GM18909 (cell line): ENCODE data around the gene MAP3K2.

Experiments used
- ATAC-seq: cut with Tn5 transposase; IDR thresholded peaks from one replicate; pipeline ENCODE4 v1.9.1; 2021; ENCODE audit warnings: mild to moderate bottlenecking; ENCODE audit not compliant: unreplicated experiment, poor library complexity

Gene MAP3K2

DNA sequence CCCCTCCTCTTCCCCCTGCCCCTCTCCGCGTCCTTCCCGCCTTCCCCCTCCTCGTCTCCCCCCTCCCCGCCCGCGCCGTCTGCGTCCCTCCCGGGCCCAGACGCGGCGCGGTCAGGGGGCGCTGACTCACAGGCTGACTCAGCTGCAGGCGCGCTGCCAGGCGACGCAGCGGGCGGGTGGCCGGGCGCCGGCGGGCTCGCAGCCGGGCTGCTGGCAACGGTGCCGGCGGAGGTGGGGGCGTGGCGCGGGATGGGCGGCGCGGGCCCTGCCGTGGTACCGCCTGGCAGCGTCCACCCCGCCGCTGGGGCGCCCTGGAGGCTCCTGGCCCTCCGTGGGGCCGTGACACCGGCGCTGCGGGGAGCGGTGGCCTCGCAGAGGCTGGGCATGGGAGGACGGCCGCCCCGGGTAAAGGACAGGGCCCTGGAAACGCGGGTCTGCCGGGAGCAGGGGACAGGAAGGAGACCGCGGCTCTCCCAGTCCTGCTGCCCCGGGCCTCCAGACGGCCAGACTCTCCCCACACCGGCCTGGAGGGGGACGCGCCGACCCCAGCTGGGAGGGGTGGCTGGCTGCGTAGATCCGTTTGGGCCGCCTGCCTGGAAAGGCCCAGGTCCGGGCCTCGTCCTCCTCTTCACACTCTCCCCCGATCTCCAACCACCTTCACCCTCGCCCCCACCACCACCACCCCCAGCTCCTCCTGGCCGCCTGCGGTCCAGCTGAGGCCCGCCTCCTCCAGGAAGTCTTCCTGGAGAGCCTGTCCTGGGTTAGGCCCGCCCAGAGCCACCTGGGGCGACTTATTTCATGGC, 20.4 kb upstream of the MAP3K2 start:
- ATAC-seq, result peak; percentile 74

- ATAC-seq, result peak; percentile 24
Measured at GRCh38 chr2:127407661-127408003, 19.9 kb upstream of the MAP3K2 start.

DNA sequence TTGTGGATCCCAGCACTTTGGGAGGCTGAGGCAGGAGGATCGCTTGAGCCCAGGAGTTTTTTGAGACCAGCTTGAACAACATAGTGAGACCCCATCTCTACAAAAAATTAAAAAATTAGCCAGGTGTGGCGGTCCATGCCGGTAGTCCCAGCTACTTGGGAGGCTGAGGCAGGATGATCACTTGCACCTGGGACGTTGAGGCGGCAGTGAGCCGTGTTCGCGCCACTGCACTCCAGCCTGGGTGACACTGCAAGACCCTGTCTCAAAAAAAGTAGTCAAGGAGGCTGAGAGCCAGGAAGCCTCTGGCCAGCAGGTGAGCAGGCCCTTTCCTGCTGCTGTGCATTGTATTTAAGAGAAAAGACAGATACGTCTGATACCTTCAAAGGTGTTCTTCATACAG, 19.3 kb upstream of the MAP3K2 start:
- no peak for ATAC-seq

- no peak for ATAC-seq
Measured at GRCh38 chr2:127406454-127406853, 18.7 kb upstream of the MAP3K2 start.

DNA sequence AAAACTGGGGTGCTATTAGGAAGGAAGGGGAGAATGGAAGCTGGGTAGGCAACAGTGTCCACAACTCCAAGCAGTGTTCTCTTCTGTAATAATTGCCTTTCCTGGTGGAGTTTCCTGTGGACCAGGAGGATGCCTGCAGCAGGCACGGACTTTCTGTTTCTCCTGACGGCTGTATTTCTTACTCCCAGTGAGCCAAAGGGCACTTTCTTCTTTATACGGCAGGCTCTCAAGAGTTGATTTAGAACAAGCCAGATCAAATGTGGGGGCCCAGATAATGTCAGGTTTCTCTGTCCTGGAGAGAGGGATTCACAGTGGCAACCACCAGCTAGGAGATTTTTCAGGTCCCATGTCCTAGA, 17.5 kb upstream of the MAP3K2 start:
- ATAC-seq, result no peak

GRCh38 chr2:127404466-127405254, 16.9 kb upstream of the MAP3K2 start:
- ATAC-seq, result no peak

DNA sequence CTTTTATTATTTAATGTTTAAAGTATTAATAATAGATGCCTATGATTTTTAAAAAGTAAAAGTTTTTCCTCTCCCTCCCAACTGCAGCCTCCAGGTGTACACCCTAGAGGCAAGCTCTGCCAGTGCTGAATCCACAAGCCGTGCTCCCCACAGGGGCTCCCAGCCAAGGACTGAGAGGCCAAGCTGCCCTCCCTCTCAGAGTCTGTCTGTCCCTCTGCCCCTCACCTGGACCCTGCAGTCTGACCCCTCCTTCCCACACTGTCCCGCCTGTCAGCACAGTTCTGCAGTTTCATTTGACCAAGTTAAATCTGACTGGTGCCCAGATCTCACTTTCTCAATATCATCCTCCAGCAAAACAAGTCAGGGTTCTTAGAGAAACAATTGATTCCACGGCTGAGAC, 15.7 kb upstream of the MAP3K2 start:
- ATAC-seq, result no peak

- ATAC-seq, result no peak
Measured at GRCh38 chr2:127401757-127402695, 14.3 kb upstream of the MAP3K2 start.

DNA sequence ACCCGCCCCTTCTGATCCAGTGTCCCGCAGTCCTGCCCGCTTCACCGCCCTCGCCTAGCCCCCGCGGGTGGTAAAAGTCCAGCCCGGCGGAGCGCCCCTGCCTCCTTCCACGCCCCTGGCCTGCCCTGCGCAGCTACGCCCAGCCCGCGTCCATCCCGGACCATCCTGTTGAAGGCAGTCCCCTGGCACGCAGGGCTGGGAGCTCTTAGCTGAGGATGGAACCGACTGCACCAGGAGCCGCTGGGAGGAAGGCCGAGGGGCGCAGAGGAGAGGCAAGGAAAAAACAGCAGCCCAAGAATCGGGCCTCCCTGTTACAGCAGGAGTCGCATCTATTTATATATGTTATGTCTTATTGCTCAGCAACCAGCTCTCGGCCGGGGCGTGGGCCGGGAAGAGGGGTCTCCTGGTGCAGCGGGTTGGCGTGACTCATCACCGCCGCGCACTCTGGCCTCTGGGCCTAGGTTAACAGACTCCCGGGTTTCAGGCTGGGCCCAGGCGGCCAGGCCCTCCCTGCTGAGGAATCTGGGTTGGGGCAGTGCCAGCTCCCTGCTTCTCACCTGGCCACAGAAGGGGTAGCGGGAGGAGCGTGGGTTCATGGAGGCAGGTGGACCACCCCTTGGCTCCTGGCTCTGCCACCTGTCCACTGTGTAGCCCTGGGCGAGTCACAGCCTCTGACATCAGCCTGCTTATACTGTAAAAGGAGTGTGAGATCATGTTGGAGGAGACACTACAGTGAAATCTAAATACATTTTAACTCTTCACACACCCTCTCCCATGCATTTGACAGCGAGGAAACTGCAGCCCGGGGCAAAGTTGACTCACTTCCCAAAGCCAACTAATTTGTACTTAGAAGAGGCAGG, 13.4 kb upstream of the MAP3K2 start:
- no peak for ATAC-seq

DNA sequence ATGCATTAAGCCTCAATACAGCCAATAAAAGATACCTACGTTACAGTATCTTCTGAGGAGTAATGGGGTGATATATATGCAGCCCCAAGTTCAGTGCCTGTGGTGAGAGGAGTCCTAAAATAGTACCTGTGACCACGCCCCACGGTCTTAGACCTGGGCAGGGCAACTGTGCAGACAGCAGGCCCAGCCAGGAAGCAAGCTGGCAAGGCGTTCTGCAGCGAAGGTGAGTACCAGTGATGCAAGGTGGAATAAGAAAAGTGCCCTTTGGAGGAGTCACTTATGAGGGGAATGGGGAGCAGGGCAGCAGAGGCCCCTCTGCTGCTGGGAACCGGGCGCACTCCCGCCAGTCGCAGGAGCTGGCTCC, 12.7 kb upstream of the MAP3K2 start:
- ATAC-seq, result no peak

DNA sequence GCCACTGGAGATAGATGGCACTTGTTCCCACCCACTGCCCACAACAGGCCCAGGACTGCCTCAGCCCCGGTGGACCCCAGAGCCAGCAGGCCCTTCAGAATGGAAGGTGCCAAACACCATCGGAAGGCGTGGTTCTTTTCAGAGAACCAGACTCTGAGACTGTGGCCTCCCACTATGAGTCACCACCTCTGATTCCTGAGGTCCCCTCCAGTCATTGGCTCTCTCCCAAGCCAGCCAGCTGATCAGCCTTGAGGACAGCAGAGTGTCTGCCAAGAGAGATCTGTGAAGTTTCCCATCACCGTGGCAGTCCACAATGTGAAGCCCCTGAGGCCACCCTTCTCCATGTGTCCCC, 10.4 kb upstream of the MAP3K2 start:
- ATAC-seq, result peak; percentile 95

DNA sequence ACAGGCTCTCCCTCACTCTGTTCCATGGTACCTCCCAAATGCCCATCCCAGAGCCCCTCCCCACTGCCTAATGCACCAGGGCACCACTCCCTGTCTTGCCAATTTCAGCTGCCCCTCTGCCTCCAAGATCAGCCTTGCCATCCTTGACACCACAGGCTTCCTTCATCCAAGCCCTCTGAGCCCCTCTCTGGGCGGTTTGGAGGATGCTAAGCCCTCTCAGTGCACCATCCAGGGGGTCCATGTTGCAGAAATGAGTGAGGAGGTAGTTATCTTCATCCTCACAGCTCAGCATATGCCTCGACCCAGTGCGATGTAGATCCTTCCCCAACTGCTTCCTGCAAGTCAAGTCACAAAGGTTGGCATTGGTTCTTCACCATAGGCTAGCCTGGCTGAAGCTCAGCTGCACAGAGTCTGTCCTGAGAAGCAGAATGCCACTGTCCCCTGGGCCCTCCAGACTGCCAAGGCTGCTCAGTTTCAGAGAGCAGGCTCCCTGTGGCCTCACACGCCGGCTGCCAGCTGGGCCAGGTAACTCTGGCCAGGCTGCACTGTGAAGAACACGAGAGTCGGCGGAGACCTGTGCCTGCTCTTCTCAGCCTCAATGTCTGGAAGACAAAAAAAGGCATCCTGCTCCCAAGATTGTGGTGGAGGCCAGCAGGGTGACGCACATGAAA, 9.9 kb upstream of the MAP3K2 start:
- peak; percentile 15 for ATAC-seq

GRCh38 chr2:127394492-127394891, 6.7 kb upstream of the MAP3K2 start:
- no peak for ATAC-seq

- no peak for ATAC-seq
Measured at GRCh38 chr2:127392828-127393578, 5.2 kb upstream of the MAP3K2 start.

- no peak for ATAC-seq
Measured at GRCh38 chr2:127392133-127392827, 4.5 kb upstream of the MAP3K2 start.

GRCh38 chr2:127389778-127390435, 2.1 kb upstream of the MAP3K2 start:
- ATAC-seq, result no peak

DNA sequence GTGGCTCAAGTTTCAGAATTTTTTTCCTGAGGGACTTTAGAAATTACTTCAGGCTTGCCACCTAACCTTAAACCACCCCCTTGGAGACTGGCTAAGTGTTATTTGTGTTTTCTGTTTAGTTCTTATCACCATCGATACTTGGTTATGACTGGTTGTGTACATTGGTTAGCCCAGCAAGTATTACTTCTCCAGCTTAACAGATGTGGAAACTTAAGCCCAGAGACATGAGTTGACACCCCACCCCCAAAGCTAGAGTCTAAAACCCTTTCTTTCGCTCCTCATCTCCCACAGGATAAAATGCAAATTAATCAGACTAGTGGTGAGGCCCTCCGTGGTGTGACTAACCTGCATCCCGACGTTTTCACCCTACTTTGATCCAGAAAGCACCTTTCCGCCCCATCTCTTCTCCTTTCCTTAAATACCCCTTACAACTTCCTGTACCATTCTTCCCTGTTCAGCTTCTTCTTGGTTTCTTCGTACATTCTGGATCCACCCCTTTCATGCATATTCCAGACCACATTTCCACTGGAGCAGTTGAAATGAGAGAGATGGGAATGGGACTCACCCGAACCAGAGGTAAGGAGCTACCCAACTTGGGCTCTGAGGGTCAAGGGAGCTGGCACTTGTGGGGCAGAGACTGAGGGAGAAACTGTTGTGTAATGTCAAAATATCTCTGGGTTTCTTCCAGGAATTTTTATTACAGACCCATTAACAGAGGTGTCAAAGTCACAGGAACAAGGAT, 819 bp upstream of the MAP3K2 start:
- ATAC-seq, result no peak
